CD8-positive, alpha-beta memory T cell (primary cell): ENCODE measurements around the gene IRAK3. TPM values are rescaled to one million over a fixed set of nuclear protein-coding genes. Genes with fewer than 3 reads are reported as not detected.
A peak's percentile ranks its signal among the peaks of the same experiment; 100 is the strongest.

ENCODE experiments used
- CTCF ChIA-PET: fragments of 350-600 bp; sonication (Branson Sonifier 250); formaldehyde crosslinking; loops from one replicate; lab custom pipeline; 2021; ENCODE audit warnings: antibody characterized with exemption; lab: Charles Lee
- POLR2A ChIA-PET: fragments of 350-600 bp; sonication (Branson Sonifier 250); formaldehyde crosslinking; loops from one replicate; lab custom pipeline; 2021; ENCODE audit warnings: antibody characterized with exemption; lab: Charles Lee
- DNase-seq, 5 donors: peaks; one replicate each; pipeline versions ENCODE4 v3.0.0 to v3.0.0-alpha.2; 2020 to 2022; ENCODE audit warnings: mixed read lengths in 1 of 5
- H3K27ac ChIP-seq: one replicate; pipeline ENCODE4 v1.7.0; 2013; ENCODE audit warnings: low read depth, mild to moderate bottlenecking, low read length, moderate library complexity
- H3K27me3 ChIP-seq: 2 replicates; pipeline ENCODE4 v1.7.0; 2013; ENCODE audit warnings: low read length, mild to moderate bottlenecking; ENCODE audit not compliant: insufficient read depth, poor library complexity, severe bottlenecking
- H3K36me3 ChIP-seq: 2 replicates; pipeline ENCODE4 v1.7.0; 2013; ENCODE audit warnings: mild to moderate bottlenecking, low read length, moderate library complexity; ENCODE audit not compliant: insufficient read depth
- H3K4me1 ChIP-seq: 2 replicates; pipeline ENCODE4 v1.7.0; 2013; ENCODE audit warnings: mild to moderate bottlenecking, low read length, moderate library complexity; ENCODE audit not compliant: insufficient read depth
- H3K4me3 ChIP-seq: 2 replicates; pipeline ENCODE4 v1.7.0; 2013; ENCODE audit warnings: mild to moderate bottlenecking, low read length
- H3K9me3 ChIP-seq: 2 replicates; pipeline ENCODE4 v1.7.0; 2013; ENCODE audit warnings: mild to moderate bottlenecking, low read length
- H3K27ac Mint-ChIP-seq, 8 donors: one replicate each; pipeline ENCODE4 v1.8.0; 2020 to 2021; ENCODE audit warnings: mixed read lengths in 8 of 8, mild to moderate bottlenecking in 6 of 8, inconsistent platforms in 3 of 8, moderate library complexity in 3 of 8
- H3K27me3 Mint-ChIP-seq, 2 donors: one replicate each; pipeline ENCODE4 v1.8.0; 2020 to 2021; ENCODE audit warnings: mixed read lengths in 2 of 2, mild to moderate bottlenecking in 1 of 2, moderate library complexity in 1 of 2
- H3K36me3 Mint-ChIP-seq, 3 donors: one replicate each; pipeline ENCODE4 v1.8.0; 2020 to 2021; ENCODE audit warnings: mixed read lengths in 3 of 3, inconsistent platforms in 1 of 3, mild to moderate bottlenecking in 1 of 3
- H3K4me1 Mint-ChIP-seq, 3 donors: one replicate each; pipeline ENCODE4 v1.8.0; 2020 to 2021; ENCODE audit warnings: mixed read lengths in 3 of 3, inconsistent platforms in 1 of 3, mild to moderate bottlenecking in 1 of 3
- H3K4me3 Mint-ChIP-seq, 7 donors: one replicate each; pipeline ENCODE4 v1.8.0; 2020 to 2021; ENCODE audit warnings: mixed read lengths in 7 of 7, mild to moderate bottlenecking in 6 of 7, moderate library complexity in 4 of 7, inconsistent platforms in 2 of 7
- H3K9me3 Mint-ChIP-seq, 5 donors: one replicate each; pipeline ENCODE4 v1.8.0; 2020 to 2022; ENCODE audit warnings: mixed read lengths in 5 of 5, mild to moderate bottlenecking in 3 of 5, moderate library complexity in 2 of 5, inconsistent platforms in 1 of 5
- polyA plus RNA-seq: library from polyadenylated mRNA; unstranded; fragments of 300-500 nt; fragmentation: Illumina TruSeq; gene quantifications from one replicate; pipeline ENCODE4 v1.2.3, GENCODE V29; 2021
- total RNA-seq, 2 experiments: library from RNA; stranded (reverse); gene quantifications; one replicate each; pipeline ENCODE4 v1.2.3, GENCODE V29; 2021

IRAK3 gene
- under 1 TPM; 0.13 to 0.22 TPM for total RNA-seq
- polyA plus RNA-seq: not detected

- peak in 4 of 5 donors; percentile 10 to 51 (median 25) for DNase-seq
- Mint-ChIP-seq H3K9me3 (peaks cover 5 to 17% (median 6%) of the 10 kb centered on the region in 5 donors), H3K4me1 (peaks cover 2 to 8% (median 4%) of the 10 kb centered on the region in 3 donors), H3K27me3 (peaks cover 42 to 78% of the 10 kb centered on the region in 2 donors), H3K36me3 (peaks cover 0 to 14% (median 0%) of the 10 kb centered on the region in 3 donors), H3K4me3 (peak within 1 kb of the TSS in 6 of 7 donors; percentile 53 to 78 (median 70)), H3K27ac (no peak within 1 kb of the TSS)
- Histone ChIP-seq H3K27me3 (peaks cover 5% of the 10 kb centered on the region), H3K36me3 (no peaks in the 10 kb centered on the region), H3K27ac (no peak within 1 kb of the TSS), H3K9me3 (no peaks in the 10 kb centered on the region), H3K4me3 (peak within 1 kb of the TSS; percentile 40), H3K4me1 (peaks cover 3% of the 10 kb centered on the region)
- ChIA-PET POLR2A (no interaction called here), CTCF (no interaction called here)
These were observed at the start of gene IRAK3 for GRCh38 chr12:66188584-66189485. TSS of gene IRAK3 (plus strand) at chr12:66189214. CDS start at chr12:66189300, 86 bp downstream.

GRCh38 chr12:66139328-66139727 is 49.7 kb upstream of the IRAK3 start:
- ChIA-PET CTCF (no interaction called here), POLR2A (interaction anchor here (1.0 kb wide), 1 partner anchor 9 kb away, joined by 5 read pairs; the partner anchor contains the start of gene LLPH)
- no peak for DNase-seq
- Histone ChIP-seq H3K4me1 (no peaks in the 10 kb centered on the region), H3K27me3 (no peaks in the 10 kb centered on the region), H3K9me3 (peaks cover 7% of the 10 kb centered on the region), H3K27ac (no peak overlapping the region), H3K4me3 (no peak overlapping the region), H3K36me3 (peaks cover 37% of the 10 kb centered on the region)
- Mint-ChIP-seq H3K27ac (peak overlapping the region in 3 of 8 donors; percentile 41 to 62 (median 52)), H3K4me1 (peaks cover 7 to 9% (median 9%) of the 10 kb centered on the region in 3 donors), H3K27me3 (no peaks in the 10 kb centered on the region), H3K9me3 (peaks cover 12 to 16% (median 15%) of the 10 kb centered on the region in 5 donors), H3K4me3 (no peak overlapping the region), H3K36me3 (peaks cover 30 to 67% (median 38%) of the 10 kb centered on the region in 3 donors)

GRCh38 chr12:66140731-66141130 is 48.3 kb upstream of the IRAK3 start:
- Mint-ChIP-seq H3K27ac (peak overlapping the region in 1 of 8 donors; percentile 47), H3K9me3 (peaks cover 12 to 16% (median 15%) of the 10 kb centered on the region in 5 donors), H3K36me3 (peaks cover 38 to 81% (median 38%) of the 10 kb centered on the region in 3 donors), H3K27me3 (no peaks in the 10 kb centered on the region), H3K4me3 (no peak overlapping the region), H3K4me1 (peaks cover 13 to 19% (median 18%) of the 10 kb centered on the region in 3 donors)
- DNase-seq: no peak
- peaks cover 7% of the 10 kb centered on the region for H3K9me3 ChIP-seq
- POLR2A ChIA-PET: no interaction called here
- no peak overlapping the region for H3K4me3 ChIP-seq
- H3K27ac ChIP-seq: no peak overlapping the region
- no peaks in the 10 kb centered on the region for H3K4me1 ChIP-seq
- no peaks in the 10 kb centered on the region for H3K27me3 ChIP-seq
- CTCF ChIA-PET: no interaction called here
- peaks cover 39% of the 10 kb centered on the region for H3K36me3 ChIP-seq

GRCh38 chr12:66141299-66141698 is 47.7 kb upstream of the IRAK3 start:
- DNase-seq: no peak
- no peak overlapping the region for H3K27ac Mint-ChIP-seq
- H3K36me3 ChIP-seq: peaks cover 44% of the 10 kb centered on the region
- no peaks in the 10 kb centered on the region for H3K27me3 ChIP-seq
- ChIA-PET CTCF (no interaction called here), POLR2A (no interaction called here)
- no peaks in the 10 kb centered on the region for H3K27me3 Mint-ChIP-seq
- H3K4me1 ChIP-seq: peaks cover 4% of the 10 kb centered on the region
- H3K4me3 Mint-ChIP-seq: no peak overlapping the region
- peaks cover 13 to 20% (median 18%) of the 10 kb centered on the region in 3 donors for H3K4me1 Mint-ChIP-seq
- H3K4me3 ChIP-seq: no peak overlapping the region
- H3K27ac ChIP-seq: no peak overlapping the region
- peaks cover 38 to 84% (median 41%) of the 10 kb centered on the region in 3 donors for H3K36me3 Mint-ChIP-seq
- H3K9me3 ChIP-seq: peaks cover 7% of the 10 kb centered on the region
- H3K9me3 Mint-ChIP-seq: peaks cover 12 to 16% (median 15%) of the 10 kb centered on the region in 5 donors

GRCh38 chr12:66142826-66143225 is 46.2 kb upstream of the IRAK3 start:
- ChIA-PET POLR2A (no interaction called here), CTCF (no interaction called here)
- Mint-ChIP-seq H3K9me3 (peaks cover 12 to 16% (median 15%) of the 10 kb centered on the region in 5 donors), H3K4me3 (no peak overlapping the region), H3K4me1 (peaks cover 13 to 20% (median 18%) of the 10 kb centered on the region in 3 donors), H3K27me3 (no peaks in the 10 kb centered on the region), H3K27ac (peak overlapping the region in 1 of 8 donors; percentile 29), H3K36me3 (peaks cover 38 to 86% (median 38%) of the 10 kb centered on the region in 3 donors)
- no peak for DNase-seq
- no peaks in the 10 kb centered on the region for H3K27me3 ChIP-seq
- H3K9me3 ChIP-seq: peaks cover 7% of the 10 kb centered on the region
- H3K27ac ChIP-seq: no peak overlapping the region
- H3K36me3 ChIP-seq: peaks cover 41% of the 10 kb centered on the region
- no peak overlapping the region for H3K4me3 ChIP-seq
- H3K4me1 ChIP-seq: peaks cover 4% of the 10 kb centered on the region

GRCh38 chr12:66143868-66144267 is 45.1 kb upstream of the IRAK3 start:
- CTCF ChIA-PET: no interaction called here
- Mint-ChIP-seq H3K4me1 (peaks cover 17 to 25% (median 23%) of the 10 kb centered on the region in 3 donors), H3K9me3 (peaks cover 12 to 16% (median 15%) of the 10 kb centered on the region in 5 donors), H3K36me3 (peaks cover 38 to 91% (median 40%) of the 10 kb centered on the region in 3 donors), H3K27ac (no peak overlapping the region), H3K27me3 (no peaks in the 10 kb centered on the region), H3K4me3 (no peak overlapping the region)
- H3K27ac ChIP-seq: no peak overlapping the region
- peaks cover 46% of the 10 kb centered on the region for H3K36me3 ChIP-seq
- H3K4me3 ChIP-seq: no peak overlapping the region
- H3K4me1 ChIP-seq: peaks cover 4% of the 10 kb centered on the region
- DNase-seq: no peak
- H3K27me3 ChIP-seq: no peaks in the 10 kb centered on the region
- H3K9me3 ChIP-seq: peaks cover 7% of the 10 kb centered on the region
- POLR2A ChIA-PET: no interaction called here

GRCh38 chr12:66144791-66145754 is 43.9 kb upstream of the IRAK3 start:
- CTCF ChIA-PET: no interaction called here
- Mint-ChIP-seq H3K27ac (peak overlapping the region in 7 of 8 donors; percentile 12 to 70 (median 45)), H3K27me3 (no peaks in the 10 kb centered on the region), H3K36me3 (peaks cover 27 to 92% (median 38%) of the 10 kb centered on the region in 3 donors), H3K4me1 (peaks cover 15 to 30% (median 29%) of the 10 kb centered on the region in 3 donors), H3K9me3 (peaks cover 9 to 15% (median 13%) of the 10 kb centered on the region in 5 donors), H3K4me3 (no peak overlapping the region)
- no peak for DNase-seq
- Histone ChIP-seq H3K36me3 (peaks cover 38% of the 10 kb centered on the region), H3K4me1 (peaks cover 4% of the 10 kb centered on the region), H3K27me3 (no peaks in the 10 kb centered on the region), H3K9me3 (peaks cover 7% of the 10 kb centered on the region), H3K27ac (no peak overlapping the region), H3K4me3 (no peak overlapping the region)
- POLR2A ChIA-PET: no interaction called here
